Adrenal gland (tissue), 5 donors: ENCODE data around the gene BHMT2.

ENCODE experiments used
- POLR2A ChIP-seq, 2 donors: fragments of 450-650 bp; IDR thresholded peaks; one replicate each; pipeline ENCODE4 v1.6.1; 2017; ENCODE audit warnings: antibody characterized with exemption in 2 of 2, mild to moderate bottlenecking in 2 of 2, moderate library complexity in 1 of 2
- TF ChIP-seq, protein P1 (sequence below), 6 experiments: fragments of 450-650 bp in 4 of 6; fragments of 200-600 bp in 2 of 6; sonication (generic) in 1 of 6; IDR thresholded peaks; 1 replicate in 5 of 6; 2 replicates in 1 of 6; pipeline versions ENCODE4 v1.5.1 to v1.8.0; 2016 to 2021; ENCODE audit warnings: antibody characterized with exemption in 6 of 6, mild to moderate bottlenecking in 2 of 6, moderate library complexity in 1 of 6
- donor health status: DM: no; HTN: no; CAD: no.

DNA sequence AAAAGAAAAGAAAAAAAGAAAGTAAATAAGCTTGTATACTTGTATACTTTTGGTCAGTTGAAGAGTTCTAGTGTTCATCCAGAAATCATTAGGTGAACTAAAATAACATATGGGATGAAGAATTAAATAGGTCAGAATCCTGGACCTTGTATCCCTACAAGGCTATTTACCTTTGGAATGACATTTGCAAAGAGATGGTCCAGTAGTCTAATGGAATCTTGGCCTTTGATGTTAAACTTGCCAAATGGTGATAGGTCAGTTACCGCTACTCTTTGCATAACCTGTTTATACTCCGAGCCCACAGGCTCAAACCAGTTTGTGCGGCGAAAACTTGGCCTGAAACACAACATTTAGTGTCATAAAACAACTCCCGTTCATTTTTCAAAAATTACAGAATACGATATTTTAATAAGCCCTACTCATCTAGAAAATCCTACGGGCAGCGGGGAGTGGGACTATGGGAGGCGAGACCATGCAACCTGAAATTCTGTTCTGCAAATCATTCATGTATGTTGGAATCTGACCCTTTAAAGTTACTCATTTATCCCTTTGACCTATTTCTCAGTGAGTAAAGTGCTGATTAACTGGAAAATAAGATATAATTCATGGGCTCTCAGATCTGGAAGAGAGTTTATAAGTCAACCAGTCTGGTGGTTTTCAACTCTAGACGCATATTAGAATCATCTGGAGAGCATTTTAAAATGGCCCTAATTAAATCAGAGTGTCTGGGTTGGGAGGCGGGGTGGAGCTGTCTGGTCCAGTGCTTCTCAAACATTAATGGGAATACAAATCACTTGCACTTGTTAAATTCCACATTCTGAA, 38.7 kb upstream of the BHMT2 start:
- TF ChIP-seq, protein P1, sequence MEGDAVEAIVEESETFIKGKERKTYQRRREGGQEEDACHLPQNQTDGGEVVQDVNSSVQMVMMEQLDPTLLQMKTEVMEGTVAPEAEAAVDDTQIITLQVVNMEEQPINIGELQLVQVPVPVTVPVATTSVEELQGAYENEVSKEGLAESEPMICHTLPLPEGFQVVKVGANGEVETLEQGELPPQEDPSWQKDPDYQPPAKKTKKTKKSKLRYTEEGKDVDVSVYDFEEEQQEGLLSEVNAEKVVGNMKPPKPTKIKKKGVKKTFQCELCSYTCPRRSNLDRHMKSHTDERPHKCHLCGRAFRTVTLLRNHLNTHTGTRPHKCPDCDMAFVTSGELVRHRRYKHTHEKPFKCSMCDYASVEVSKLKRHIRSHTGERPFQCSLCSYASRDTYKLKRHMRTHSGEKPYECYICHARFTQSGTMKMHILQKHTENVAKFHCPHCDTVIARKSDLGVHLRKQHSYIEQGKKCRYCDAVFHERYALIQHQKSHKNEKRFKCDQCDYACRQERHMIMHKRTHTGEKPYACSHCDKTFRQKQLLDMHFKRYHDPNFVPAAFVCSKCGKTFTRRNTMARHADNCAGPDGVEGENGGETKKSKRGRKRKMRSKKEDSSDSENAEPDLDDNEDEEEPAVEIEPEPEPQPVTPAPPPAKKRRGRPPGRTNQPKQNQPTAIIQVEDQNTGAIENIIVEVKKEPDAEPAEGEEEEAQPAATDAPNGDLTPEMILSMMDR (IDR thresholded peaks at IDR 0.05), result no peak
- TF ChIP-seq POLR2A (IDR thresholded peaks at IDR 0.05), result no peak
